Panc1 (cell line): ENCODE results near the gene CLPTM1. TPM values are rescaled to one million over a fixed set of nuclear protein-coding genes. Genes with fewer than 3 reads are reported as not detected.
A peak's percentile ranks its signal among the peaks of the same experiment; 100 is the strongest.

ENCODE experiments used
- ATAC-seq: fragments of 200-7000 bp; cut with Tn5 transposase; 2 replicates; pipeline ENCODE4 v1.9.1; 2020; ENCODE audit warnings: mild to moderate bottlenecking, moderate library complexity
- BruUV-seq: library from RNA; stranded (reverse); fragments of 400-500 nt; replicated peaks from 2 replicates; lab custom pipeline; 2021; lab: Mats Ljungman, UMichigan
- CTCF ChIA-PET: fragments of 300-600 bp; sonication (Branson Sonifier 250); formaldehyde crosslinking; loops from one replicate; lab custom pipeline; 2022; ENCODE audit warnings: antibody characterized with exemption; lab: Charles Lee
- POLR2A ChIA-PET: fragments of 300-600 bp; sonication (Branson Sonifier 250); formaldehyde crosslinking; loops from one replicate; lab custom pipeline; 2022; ENCODE audit warnings: antibody characterized with exemption; lab: Charles Lee
- DNase-seq: peaks from one replicate; pipeline ENCODE4 v3.0.0-alpha.2; 2010; ENCODE audit warnings: low read depth, low spot score
- H3K27ac ChIP-seq: 2 replicates; pipeline ENCODE4 v1.5.1; 2011; ENCODE audit warnings: mild to moderate bottlenecking, low read length, inconsistent platforms
- H3K27me3 ChIP-seq: fragments of 200-500 bp; sonication (Bioruptor generic); 2 replicates; pipeline ENCODE4 v1.6.0; 2014; ENCODE audit warnings: low read length, inconsistent platforms; ENCODE audit not compliant: control insufficient read depth, insufficient read depth
- H3K36me3 ChIP-seq: fragments of 200-500 bp; sonication (Bioruptor generic); 2 replicates; pipeline ENCODE4 v1.5.1; 2014; ENCODE audit warnings: inconsistent platforms, mild to moderate bottlenecking, low read length, moderate library complexity; ENCODE audit not compliant: control insufficient read depth, insufficient read depth
- H3K4me1 ChIP-seq: 2 replicates; pipeline ENCODE4 v1.5.1; 2011; ENCODE audit warnings: inconsistent platforms, mild to moderate bottlenecking, low read length, moderate library complexity; ENCODE audit not compliant: control insufficient read depth, insufficient read depth
- H3K4me3 ChIP-seq, 2 experiments: 2 replicates each; pipeline ENCODE4 v1.5.1; 2011 to 2012; ENCODE audit warnings: low read depth in 2 of 2, low read length in 2 of 2, mild to moderate bottlenecking in 2 of 2, inconsistent platforms in 1 of 2, moderate library complexity in 1 of 2
- H3K9me3 ChIP-seq: fragments of 200-500 bp; sonication (Bioruptor generic); 2 replicates; pipeline ENCODE4 v1.5.1; 2014; ENCODE audit warnings: low read depth, mild to moderate bottlenecking, inconsistent platforms, low read length, moderate library complexity; ENCODE audit not compliant: control insufficient read depth, insufficient read depth
- POLR2AphosphoS5 ChIP-seq: IDR thresholded peaks from 2 replicates; pipeline ENCODE4 v1.6.1; 2012; ENCODE audit warnings: mild to moderate bottlenecking, low read depth, low read length, moderate library complexity
- SIN3A ChIP-seq: IDR thresholded peaks from 2 replicates; pipeline ENCODE4 v1.6.1; 2012; ENCODE audit warnings: low read depth, mild to moderate bottlenecking, low read length, moderate library complexity, borderline replicate concordance; ENCODE audit not compliant: insufficient read depth
- TCF7L2 ChIP-seq: IDR thresholded peaks from 2 replicates; pipeline ENCODE4 v1.6.1; 2011; ENCODE audit warnings: mild to moderate bottlenecking, low read depth, low read length, inconsistent platforms
- in situ Hi-C: cut with HindIII; loops from 2 replicates; pipeline ENCODE4 v1.10.0; 2016; ENCODE audit warnings: low sequenced_read_pairs, low pct_unique_long_range_greater_than_20kb
- intact Hi-C: fragments of 100-400 bp; cut with micrococcal nuclease; formaldehyde crosslinking; loops from one replicate; pipeline ENCODE4 v1.10.0; 2022; ENCODE audit not compliant: unreplicated experiment
- total RNA-seq: library from RNA; stranded (reverse); gene quantifications from one replicate; pipeline ENCODE4 v1.2.1, GENCODE V29; 2021; ENCODE audit not compliant: unreplicated experiment
- TF ChIP-seq, protein P1 (sequence below): fragments of 450-650 bp; IDR thresholded peaks from 2 replicates; pipeline ENCODE4 v1.5.1; 2017; ENCODE audit warnings: mild to moderate bottlenecking
- TF ChIP-seq, protein P2 (sequence below), 2 experiments: IDR thresholded peaks; 2 replicates each; pipeline ENCODE4 v1.6.1; 2011 to 2012; ENCODE audit warnings: low read depth in 2 of 2, control low read depth in 1 of 2, low read length in 1 of 2, mild to moderate bottlenecking in 1 of 2, moderate library complexity in 1 of 2; ENCODE audit not compliant: insufficient read depth in 1 of 2

The CLPTM1 gene
- total RNA-seq, 1 experiment from 2014 or later: 98.4 TPM

DNA sequence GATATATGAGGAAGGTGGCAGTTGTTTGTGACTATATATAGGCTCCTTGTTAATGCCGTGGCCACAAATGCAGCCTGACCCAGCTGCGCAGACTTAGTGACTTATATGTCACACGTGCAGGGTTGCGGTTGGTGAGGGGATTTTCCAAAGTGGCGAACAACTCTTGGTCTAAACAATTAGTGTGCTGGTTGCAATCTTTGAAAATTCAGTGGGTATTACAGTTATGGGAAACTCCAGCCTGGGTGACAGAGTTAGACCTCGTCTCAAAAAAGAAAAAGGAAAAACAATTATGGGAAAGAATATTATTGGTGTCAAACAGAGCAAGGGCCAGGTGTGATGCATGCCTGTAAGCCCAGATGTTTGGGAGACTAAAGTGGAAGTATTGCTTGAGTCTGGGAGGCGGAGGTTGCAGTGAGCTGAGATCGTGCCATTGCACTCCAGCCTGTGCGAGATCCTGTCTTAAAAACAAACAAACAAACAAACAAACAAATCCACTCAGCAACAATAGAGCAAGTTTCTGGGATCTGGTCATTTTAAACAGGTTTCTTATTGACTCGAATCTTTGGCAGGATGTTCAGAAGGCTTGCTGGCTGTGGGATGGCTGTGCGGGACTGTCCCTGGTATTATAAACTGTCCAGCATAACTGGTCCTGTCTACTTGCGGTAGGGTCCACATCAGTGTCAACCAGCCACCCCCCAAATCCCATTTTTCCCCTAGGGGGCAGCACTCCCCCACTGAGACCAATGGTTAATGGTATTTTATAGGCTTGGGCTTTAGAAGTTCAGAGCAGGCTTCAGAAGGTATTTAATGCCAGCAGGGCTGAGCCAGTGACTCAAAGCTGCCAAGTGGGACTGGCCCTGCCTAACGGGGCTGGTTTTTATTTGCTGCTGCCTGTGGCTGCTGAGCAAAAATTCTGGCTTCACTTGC, 61.5 kb downstream of the CLPTM1 start:
- BruUV-seq: TSS peak; percentile 83
- TF ChIP-seq TCF7L2 (no peak), POLR2AphosphoS5 (no peak)
- TF ChIP-seq, protein P1, sequence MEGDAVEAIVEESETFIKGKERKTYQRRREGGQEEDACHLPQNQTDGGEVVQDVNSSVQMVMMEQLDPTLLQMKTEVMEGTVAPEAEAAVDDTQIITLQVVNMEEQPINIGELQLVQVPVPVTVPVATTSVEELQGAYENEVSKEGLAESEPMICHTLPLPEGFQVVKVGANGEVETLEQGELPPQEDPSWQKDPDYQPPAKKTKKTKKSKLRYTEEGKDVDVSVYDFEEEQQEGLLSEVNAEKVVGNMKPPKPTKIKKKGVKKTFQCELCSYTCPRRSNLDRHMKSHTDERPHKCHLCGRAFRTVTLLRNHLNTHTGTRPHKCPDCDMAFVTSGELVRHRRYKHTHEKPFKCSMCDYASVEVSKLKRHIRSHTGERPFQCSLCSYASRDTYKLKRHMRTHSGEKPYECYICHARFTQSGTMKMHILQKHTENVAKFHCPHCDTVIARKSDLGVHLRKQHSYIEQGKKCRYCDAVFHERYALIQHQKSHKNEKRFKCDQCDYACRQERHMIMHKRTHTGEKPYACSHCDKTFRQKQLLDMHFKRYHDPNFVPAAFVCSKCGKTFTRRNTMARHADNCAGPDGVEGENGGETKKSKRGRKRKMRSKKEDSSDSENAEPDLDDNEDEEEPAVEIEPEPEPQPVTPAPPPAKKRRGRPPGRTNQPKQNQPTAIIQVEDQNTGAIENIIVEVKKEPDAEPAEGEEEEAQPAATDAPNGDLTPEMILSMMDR: peak; percentile 80; the same call in 1 of the 2 replicates
- peaks cover 3% of the 10 kb centered on the region; the same call in 1 of the 2 replicates for H3K36me3 ChIP-seq
- H3K27ac ChIP-seq: no peak overlapping the region
- no peaks in the 10 kb centered on the region for H3K9me3 ChIP-seq
- H3K4me1 ChIP-seq: no peaks in the 10 kb centered on the region
- ChIA-PET CTCF (no interaction called here), POLR2A (no interaction called here)
- no peak for DNase-seq
- peak; percentile 84 for ATAC-seq
- no peaks in the 10 kb centered on the region for H3K27me3 ChIP-seq
- in situ Hi-C loops: no loop called here
- intact Hi-C loops: no loop called here
- no peak overlapping the region for H3K4me3 ChIP-seq

DNA sequence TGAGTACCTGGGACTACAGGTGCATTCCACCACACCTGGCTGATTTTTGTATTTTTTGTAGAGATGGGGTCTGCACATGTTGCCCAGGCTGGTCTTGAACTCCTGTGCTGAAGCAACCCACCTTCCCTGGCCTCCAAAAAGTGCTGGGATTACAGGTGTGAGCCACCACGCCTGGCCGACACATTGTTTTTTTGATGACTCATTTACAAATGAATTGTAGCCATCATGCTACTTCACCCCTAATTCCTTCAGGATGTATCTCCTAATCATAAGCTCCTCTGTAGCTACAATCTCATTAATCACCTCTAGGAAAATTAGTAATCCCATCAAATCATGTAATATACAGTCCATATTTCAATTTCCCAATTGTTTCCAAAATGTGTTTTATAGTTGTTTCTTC, 64.0 kb downstream of the CLPTM1 start:
- Histone ChIP-seq H3K4me3 (no peak overlapping the region), H3K27ac (no peak overlapping the region), H3K27me3 (no peaks in the 10 kb centered on the region), H3K9me3 (no peaks in the 10 kb centered on the region), H3K36me3 (no peaks in the 10 kb centered on the region), H3K4me1 (no peaks in the 10 kb centered on the region)
- in situ Hi-C loops (no loop called here), intact Hi-C loops (no loop called here)
- no peak for TF ChIP-seq TCF7L2
- TF ChIP-seq, protein P2, sequence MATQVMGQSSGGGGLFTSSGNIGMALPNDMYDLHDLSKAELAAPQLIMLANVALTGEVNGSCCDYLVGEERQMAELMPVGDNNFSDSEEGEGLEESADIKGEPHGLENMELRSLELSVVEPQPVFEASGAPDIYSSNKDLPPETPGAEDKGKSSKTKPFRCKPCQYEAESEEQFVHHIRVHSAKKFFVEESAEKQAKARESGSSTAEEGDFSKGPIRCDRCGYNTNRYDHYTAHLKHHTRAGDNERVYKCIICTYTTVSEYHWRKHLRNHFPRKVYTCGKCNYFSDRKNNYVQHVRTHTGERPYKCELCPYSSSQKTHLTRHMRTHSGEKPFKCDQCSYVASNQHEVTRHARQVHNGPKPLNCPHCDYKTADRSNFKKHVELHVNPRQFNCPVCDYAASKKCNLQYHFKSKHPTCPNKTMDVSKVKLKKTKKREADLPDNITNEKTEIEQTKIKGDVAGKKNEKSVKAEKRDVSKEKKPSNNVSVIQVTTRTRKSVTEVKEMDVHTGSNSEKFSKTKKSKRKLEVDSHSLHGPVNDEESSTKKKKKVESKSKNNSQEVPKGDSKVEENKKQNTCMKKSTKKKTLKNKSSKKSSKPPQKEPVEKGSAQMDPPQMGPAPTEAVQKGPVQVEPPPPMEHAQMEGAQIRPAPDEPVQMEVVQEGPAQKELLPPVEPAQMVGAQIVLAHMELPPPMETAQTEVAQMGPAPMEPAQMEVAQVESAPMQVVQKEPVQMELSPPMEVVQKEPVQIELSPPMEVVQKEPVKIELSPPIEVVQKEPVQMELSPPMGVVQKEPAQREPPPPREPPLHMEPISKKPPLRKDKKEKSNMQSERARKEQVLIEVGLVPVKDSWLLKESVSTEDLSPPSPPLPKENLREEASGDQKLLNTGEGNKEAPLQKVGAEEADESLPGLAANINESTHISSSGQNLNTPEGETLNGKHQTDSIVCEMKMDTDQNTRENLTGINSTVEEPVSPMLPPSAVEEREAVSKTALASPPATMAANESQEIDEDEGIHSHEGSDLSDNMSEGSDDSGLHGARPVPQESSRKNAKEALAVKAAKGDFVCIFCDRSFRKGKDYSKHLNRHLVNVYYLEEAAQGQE (IDR thresholded peaks at IDR 0.05; ENCODE audit: insufficient read depth in 1 of 2, low read depth in 2 of 2, low read length in 1 of 2): no peak
- TF ChIP-seq, protein P1: no peak
- no peak for TF ChIP-seq POLR2AphosphoS5
- TF ChIP-seq SIN3A: no peak
- TSS peak; percentile 22 for BruUV-seq
- CTCF ChIA-PET: no interaction called here
- ATAC-seq (no peak), DNase-seq (no peak)
- POLR2A ChIA-PET: no interaction called here
